Heart left ventricle (tissue), 13 donors: ENCODE measurements around the gene GRM7.

Experiments used
- CTCF ChIP-seq, 12 donors: fragments of 200-600 bp; sonication (generic) in 4 of 12; IDR thresholded peaks; one replicate each; pipeline versions ENCODE4 v1.5.0 to v1.8.0; 2018 to 2022; ENCODE audit warnings: antibody characterized with exemption in 12 of 12, mild to moderate bottlenecking in 5 of 12
- POLR2A ChIP-seq, 2 donors: fragments of 450-650 bp; IDR thresholded peaks; one replicate each; pipeline ENCODE4 v1.6.1; 2017; ENCODE audit warnings: antibody characterized with exemption in 2 of 2, mild to moderate bottlenecking in 2 of 2, moderate library complexity in 2 of 2
- donor health status: ischemic (EF 13 %, LVEDD 7.1; RV severe dilation, severe dysfunction).
- donor health status: DM: no; HTN: yes; CAD: no.
- donor health status: DM: no; HTN: no; CAD: no.
- donor health status: ischemic (EF 25% LVEDD 6.9; RV normal size, moderate dysfunction).
- donor health status: ischemic (EF 25% LVEDD 5.7; RV mildly dilated, moderate dysfunction).
- donor health status: ischemic (EF 35%, LVEDD 5.7; RV mildly dilated, moderate dysfunction).
- donor health status: nonischemic (EF 11% LVEDD 7.7; RV severe dilation, severe dysfunction).
- donor health status: DM: yes; HTN: yes; CAD: no.
- donor health status: PGD.
- donor health status: ischemic (EF 29% LVEDD 5.4; RV normal size, mild dysfunction).
- donor health status: nonischemic (EF 23%, LVEDD 6.1; RV moderate dilation, normal function).

- TF ChIP-seq POLR2A (IDR thresholded peaks at IDR 0.05) (no peak), CTCF (IDR thresholded peaks at IDR 0.05) (no peak)
Observed at GRCh38 chr3:7504886-7505775, 644.2 kb downstream of the GRM7 start.
